B cell (primary cell): ENCODE results near the gene CELF2. TPM values are rescaled to one million over a fixed set of nuclear protein-coding genes. Genes with fewer than 3 reads are reported as not detected.

Experiments used
- ATAC-seq: fragments of 200-7000 bp; cut with Tn5 transposase; one replicate; pipeline ENCODE4 v1.10.0; 2021; ENCODE audit warnings: low read depth, mild to moderate bottlenecking, moderate number of reproducible peaks, moderate library complexity
- CTCF ChIA-PET: fragments of 350-600 bp; sonication (Branson Sonifier 250); formaldehyde crosslinking; loops from one replicate; lab custom pipeline; 2021; ENCODE audit warnings: antibody characterized with exemption, inconsistent platforms; lab: Charles Lee
- POLR2A ChIA-PET: fragments of 350-600 bp; sonication (Branson Sonifier 250); formaldehyde crosslinking; loops from one replicate; lab custom pipeline; 2021; ENCODE audit warnings: antibody characterized with exemption; lab: Charles Lee
- DNase-seq: peaks from one replicate; pipeline ENCODE4 v3.0.0; 2013
- H2AFZ ChIP-seq: 2 replicates; pipeline ENCODE4 v1.6.1; 2012; ENCODE audit warnings: mild to moderate bottlenecking, low read depth, low read length; ENCODE audit not compliant: insufficient read depth, poor library complexity, severe bottlenecking
- H3K27ac ChIP-seq, 2 donors: 1 replicate in 1 of 2; 2 replicates in 1 of 2; pipeline ENCODE4 v1.5.1; 2012 to 2013; ENCODE audit warnings: low read length in 2 of 2, mild to moderate bottlenecking in 2 of 2, moderate library complexity in 1 of 2
- H3K27me3 ChIP-seq, 4 experiments: fragments of 200-600 bp in 1 of 4; sonication (generic) in 1 of 4; replicated peaks in 1 of 4; 1 replicate in 2 of 4; 2 replicates in 2 of 4; pipeline versions ENCODE4 v1.6.1 to v1.7.0; 2013 to 2016; ENCODE audit warnings: low read length in 3 of 4, mild to moderate bottlenecking in 2 of 4, mixed read lengths in 1 of 4, moderate library complexity in 1 of 4; ENCODE audit not compliant: insufficient read depth in 4 of 4, control insufficient read depth in 3 of 4; ENCODE audit errors: control extremely low read depth in 1 of 4
- H3K36me3 ChIP-seq, 2 experiments: replicated peaks in 1 of 2; 1 replicate in 1 of 2; 2 replicates in 1 of 2; pipeline versions ENCODE4 v1.6.1 to v1.7.1; 2013; ENCODE audit warnings: low read length in 1 of 2; ENCODE audit not compliant: insufficient read depth in 2 of 2, control insufficient read depth in 1 of 2; ENCODE audit errors: control extremely low read depth in 1 of 2, extremely low read depth in 1 of 2
- H3K4me1 ChIP-seq, 2 donors: fragments of 200-600 bp in 1 of 2; sonication (generic) in 1 of 2; 1 replicate in 1 of 2; 2 replicates in 1 of 2; pipeline versions ENCODE4 v1.5.1 to v1.6.1; 2013 to 2017; ENCODE audit warnings: low read length in 2 of 2; ENCODE audit not compliant: control insufficient read depth in 2 of 2, insufficient read depth in 2 of 2
- H3K4me2 ChIP-seq: replicated peaks from 2 replicates; pipeline ENCODE3; 2012; ENCODE audit warnings: mild to moderate bottlenecking, low read depth, low read length; ENCODE audit not compliant: poor library complexity, severe bottlenecking
- H3K4me3 ChIP-seq, 5 experiments: fragments of 200-600 bp in 1 of 5; sonication (generic) in 1 of 5; 1 replicate in 3 of 5; 2 replicates in 2 of 5; pipeline versions ENCODE4 v1.5.1 to v1.7.0; 2011 to 2016; ENCODE audit warnings: low read length in 4 of 5, mild to moderate bottlenecking in 4 of 5, low read depth in 2 of 5, control low read depth in 1 of 5, moderate library complexity in 1 of 5; ENCODE audit not compliant: insufficient read depth in 1 of 5; ENCODE audit errors: control extremely low read depth in 1 of 5, extremely low read depth in 1 of 5
- H3K79me2 ChIP-seq: fragments of 200-600 bp; sonication (generic); one replicate; pipeline ENCODE4 v1.6.0; 2016; ENCODE audit warnings: low read length; ENCODE audit not compliant: control insufficient read depth, insufficient read depth
- H3K9ac ChIP-seq: fragments of 200-600 bp; sonication (generic); 2 replicates; pipeline ENCODE4 v1.6.1; 2017; ENCODE audit warnings: mild to moderate bottlenecking, low read length, moderate library complexity
- H3K9me3 ChIP-seq, 3 donors: one replicate each; pipeline versions ENCODE4 v1.6.1 to v1.7.1; 2013; ENCODE audit warnings: low read length in 2 of 3; ENCODE audit not compliant: control insufficient read depth in 2 of 3, insufficient read depth in 1 of 3; ENCODE audit errors: control extremely low read depth in 1 of 3
- H4K20me1 ChIP-seq: 2 replicates; pipeline ENCODE4 v1.6.0; 2012; ENCODE audit warnings: mild to moderate bottlenecking, low read length; ENCODE audit not compliant: insufficient read depth, control insufficient read depth, poor library complexity, severe bottlenecking
- H3K27ac Mint-ChIP-seq: one replicate; pipeline ENCODE4 v1.8.0; 2021; ENCODE audit warnings: mixed read lengths
- H3K27me3 Mint-ChIP-seq: one replicate; pipeline ENCODE4 v1.8.0; 2021; ENCODE audit warnings: mixed read lengths
- H3K4me1 Mint-ChIP-seq: one replicate; pipeline ENCODE4 v1.8.0; 2021; ENCODE audit warnings: mixed read lengths
- H3K4me3 Mint-ChIP-seq: one replicate; pipeline ENCODE4 v1.8.0; 2021; ENCODE audit warnings: mixed read lengths
- H3K9me3 Mint-ChIP-seq: one replicate; pipeline ENCODE4 v1.8.0; 2022; ENCODE audit warnings: mixed read lengths; ENCODE audit not compliant: insufficient read depth
- EZH2 ChIP-seq: IDR thresholded peaks from 2 replicates; pipeline ENCODE4 v1.6.1; 2012; ENCODE audit warnings: borderline replicate concordance, low read depth, mild to moderate bottlenecking, moderate library complexity, low read length; ENCODE audit not compliant: insufficient read depth, poor library complexity, severe bottlenecking
- WGBS: methylation state at CpG from one replicate; pipeline ENCODE4 v1.1.5; 2013; ENCODE audit warnings: missing lambda C conversion rate; ENCODE audit not compliant: insufficient coverage; 5-methylcytosine and 5-hydroxymethylcytosine counted together
- intact Hi-C: fragments of 100-400 bp; cut with micrococcal nuclease; formaldehyde crosslinking; loops from one replicate; pipeline ENCODE4 v1.10.0; 2022
- polyA plus RNA-seq: library from polyadenylated mRNA; depleted of rRNA; stranded (reverse); fragments of >200 nt; gene quantifications from 2 replicates; pipeline ENCODE4 v1.2.3, GENCODE V29; 2012
- total RNA-seq, 2 donors: library from RNA; stranded (reverse); fragments of 120-200 nt in 1 of 2; gene quantifications; 1 replicate in 1 of 2; 2 replicates in 1 of 2; pipeline versions ENCODE4 v1.2.3 to v1.2.4, GENCODE V29; 2013 to 2022
- TF ChIP-seq, protein P1 (sequence below): fragments of 200-600 bp; IDR thresholded peaks from one replicate; pipeline ENCODE4 v1.8.0; 2022; ENCODE audit warnings: antibody characterized with exemption, mild to moderate bottlenecking

The CELF2 gene
- total and polyA plus RNA-seq, 2 donors (not counting 1 experiment from before 2014, with no cell fraction given) = 59.5 to 112 TPM

DNA sequence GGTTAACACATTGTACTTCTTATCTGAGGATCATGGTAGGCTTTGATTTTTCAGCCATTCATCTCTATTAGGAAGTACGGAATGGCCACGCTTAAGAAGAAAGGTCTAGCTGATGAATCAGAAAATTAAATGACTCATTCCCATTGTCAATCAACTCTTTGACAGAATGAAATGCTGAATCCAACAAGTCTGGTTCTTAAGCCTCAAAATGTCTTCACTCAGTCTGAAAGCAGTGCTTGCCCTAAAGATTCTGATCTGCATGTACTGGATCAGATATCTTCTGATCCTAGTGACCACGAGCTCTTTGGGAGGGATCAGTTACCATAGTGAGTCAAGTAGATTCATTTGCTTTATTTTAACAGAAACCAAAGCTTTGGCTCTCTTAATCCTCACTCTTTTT, 5.7 kb upstream of the CELF2 start:
- H3K9me3 ChIP-seq = no peaks in the 10 kb centered on the region
- no peaks in the 10 kb centered on the region for H3K36me3 ChIP-seq
- H3K27me3 ChIP-seq = peaks cover 0 to 54% (median 23%) of the 10 kb centered on the region in 4 experiments
- H3K4me2 ChIP-seq = no peak overlapping the region
- no peak for ATAC-seq
- Mint-ChIP-seq H3K9me3 (no peaks in the 10 kb centered on the region), H3K4me1 (peaks cover 6% of the 10 kb centered on the region), H3K27me3 (peaks cover 77% of the 10 kb centered on the region), H3K4me3 (no peak overlapping the region), H3K27ac (no peak overlapping the region)
- DNase-seq = no peak
- H3K27ac ChIP-seq = no peak overlapping the region
- TF ChIP-seq, protein P1, sequence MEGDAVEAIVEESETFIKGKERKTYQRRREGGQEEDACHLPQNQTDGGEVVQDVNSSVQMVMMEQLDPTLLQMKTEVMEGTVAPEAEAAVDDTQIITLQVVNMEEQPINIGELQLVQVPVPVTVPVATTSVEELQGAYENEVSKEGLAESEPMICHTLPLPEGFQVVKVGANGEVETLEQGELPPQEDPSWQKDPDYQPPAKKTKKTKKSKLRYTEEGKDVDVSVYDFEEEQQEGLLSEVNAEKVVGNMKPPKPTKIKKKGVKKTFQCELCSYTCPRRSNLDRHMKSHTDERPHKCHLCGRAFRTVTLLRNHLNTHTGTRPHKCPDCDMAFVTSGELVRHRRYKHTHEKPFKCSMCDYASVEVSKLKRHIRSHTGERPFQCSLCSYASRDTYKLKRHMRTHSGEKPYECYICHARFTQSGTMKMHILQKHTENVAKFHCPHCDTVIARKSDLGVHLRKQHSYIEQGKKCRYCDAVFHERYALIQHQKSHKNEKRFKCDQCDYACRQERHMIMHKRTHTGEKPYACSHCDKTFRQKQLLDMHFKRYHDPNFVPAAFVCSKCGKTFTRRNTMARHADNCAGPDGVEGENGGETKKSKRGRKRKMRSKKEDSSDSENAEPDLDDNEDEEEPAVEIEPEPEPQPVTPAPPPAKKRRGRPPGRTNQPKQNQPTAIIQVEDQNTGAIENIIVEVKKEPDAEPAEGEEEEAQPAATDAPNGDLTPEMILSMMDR = no peak
- no peak for TF ChIP-seq EZH2
- no peak overlapping the region for H2AFZ ChIP-seq
- ChIA-PET POLR2A (no interaction called here), CTCF (interaction anchor here (0.7 to 1.4 kb wide), 4 partner anchors 9 to 134 kb away, joined by 3 to 4 read pairs (median 4); no protein-coding TSS in a partner anchor)
- intact Hi-C loops = loop anchor here (10.0 kb wide), 1 partner anchor 253 kb away; no protein-coding TSS in a partner anchor
- H3K4me3 ChIP-seq = no peak overlapping the region
- WGBS = no CpG with 5 or more reads among the region's 3 CpGs
- H3K79me2 ChIP-seq = no peaks in the 10 kb centered on the region
- H4K20me1 ChIP-seq = no peaks in the 10 kb centered on the region
- peaks cover 0 to 3% of the 10 kb centered on the region in 2 donors for H3K4me1 ChIP-seq
- H3K9ac ChIP-seq = no peak overlapping the region

DNA sequence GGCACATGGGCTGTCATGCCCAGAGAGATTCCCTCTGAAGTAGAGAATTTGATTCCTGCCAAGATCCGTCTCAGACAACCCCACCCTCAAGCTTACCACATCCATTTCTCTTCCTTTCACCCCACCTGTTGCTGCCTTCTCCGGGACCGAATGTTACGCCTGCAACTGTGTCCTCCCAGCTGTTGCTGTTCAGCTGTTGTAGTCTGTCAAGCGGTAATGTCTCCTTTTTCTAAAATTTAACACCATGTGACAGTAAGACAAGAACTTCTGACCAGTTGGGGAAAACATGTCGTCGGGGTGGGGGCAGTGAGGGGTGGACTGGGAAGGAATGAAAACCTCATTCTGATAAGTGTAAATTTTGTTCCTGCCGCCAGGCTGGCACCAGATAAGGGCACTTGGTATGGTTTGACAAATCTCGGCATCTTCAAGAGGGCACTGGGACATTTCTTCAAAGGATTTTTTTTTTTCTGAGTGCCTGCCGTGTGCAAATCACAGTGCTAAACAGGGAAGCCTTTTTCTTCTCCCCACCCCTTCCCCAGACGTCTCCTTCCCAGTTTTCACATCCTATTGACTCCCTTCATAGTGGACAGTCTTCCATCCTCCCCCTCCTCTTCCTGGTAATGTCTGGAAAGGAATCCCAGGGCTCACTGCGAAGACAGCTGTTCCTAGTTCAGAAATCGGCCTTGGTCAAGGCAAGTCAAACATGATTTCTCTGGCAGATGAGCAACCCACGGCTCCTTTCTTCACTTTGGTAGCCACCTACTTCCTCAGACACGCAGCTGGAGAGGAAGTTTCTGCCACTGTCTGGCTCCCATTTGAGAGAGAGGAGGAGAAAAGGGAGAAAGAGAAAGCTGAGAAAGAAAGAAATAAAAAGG, 5.0 kb upstream of the CELF2 start:
- Histone ChIP-seq H3K9ac (no peak overlapping the region), H2AFZ (no peak overlapping the region), H3K27me3 (peaks cover 0 to 53% (median 27%) of the 10 kb centered on the region in 4 experiments), H4K20me1 (no peaks in the 10 kb centered on the region), H3K27ac (no peak overlapping the region), H3K9me3 (no peaks in the 10 kb centered on the region), H3K4me3 (no peak overlapping the region), H3K4me2 (no peak overlapping the region), H3K36me3 (no peaks in the 10 kb centered on the region), H3K79me2 (no peaks in the 10 kb centered on the region), H3K4me1 (peaks cover 4 to 8% of the 10 kb centered on the region in 2 donors)
- ChIA-PET POLR2A (no interaction called here), CTCF (interaction anchor here (1.1 kb wide), 2 partner anchors 10 to 11 kb away, joined by 3 read pairs; no protein-coding TSS in a partner anchor)
- intact Hi-C loops = loop anchor here (10.0 kb wide), 1 partner anchor 252 kb away; no protein-coding TSS in a partner anchor
- H3K4me3 Mint-ChIP-seq = no peak overlapping the region
- no peaks in the 10 kb centered on the region for H3K9me3 Mint-ChIP-seq
- H3K27me3 Mint-ChIP-seq = peaks cover 81% of the 10 kb centered on the region
- H3K27ac Mint-ChIP-seq = no peak overlapping the region
- DNase-seq = no peak
- no peak for ATAC-seq
- WGBS = 59% methylated on average over 9 of the region's 15 CpGs
- no peak for TF ChIP-seq EZH2
- TF ChIP-seq, protein P1 = no peak
- H3K4me1 Mint-ChIP-seq = peaks cover 11% of the 10 kb centered on the region
